AG10803 (cell line): ENCODE data around the gene TMOD1.

Source experiments
- DNase-seq: peaks from one replicate; pipeline ENCODE4 v3.0.0; 2010; ENCODE audit warnings: low read depth
- H3K4me3 ChIP-seq: 2 replicates; pipeline ENCODE4 v1.5.1; 2011; ENCODE audit warnings: mild to moderate bottlenecking, low read length, control low read depth
- TF ChIP-seq, protein P1 (sequence below): conservative IDR thresholded peaks from 2 replicates; pipeline ENCODE4 v1.5.1; 2011; ENCODE audit warnings: mild to moderate bottlenecking, low read length, control low read depth, inconsistent platforms

TMOD1 gene

GRCh38 chr9:97518909-97519307, 17.4 kb downstream of the TMOD1 start:
- peak; percentile 76 for DNase-seq
- TF ChIP-seq, protein P1, sequence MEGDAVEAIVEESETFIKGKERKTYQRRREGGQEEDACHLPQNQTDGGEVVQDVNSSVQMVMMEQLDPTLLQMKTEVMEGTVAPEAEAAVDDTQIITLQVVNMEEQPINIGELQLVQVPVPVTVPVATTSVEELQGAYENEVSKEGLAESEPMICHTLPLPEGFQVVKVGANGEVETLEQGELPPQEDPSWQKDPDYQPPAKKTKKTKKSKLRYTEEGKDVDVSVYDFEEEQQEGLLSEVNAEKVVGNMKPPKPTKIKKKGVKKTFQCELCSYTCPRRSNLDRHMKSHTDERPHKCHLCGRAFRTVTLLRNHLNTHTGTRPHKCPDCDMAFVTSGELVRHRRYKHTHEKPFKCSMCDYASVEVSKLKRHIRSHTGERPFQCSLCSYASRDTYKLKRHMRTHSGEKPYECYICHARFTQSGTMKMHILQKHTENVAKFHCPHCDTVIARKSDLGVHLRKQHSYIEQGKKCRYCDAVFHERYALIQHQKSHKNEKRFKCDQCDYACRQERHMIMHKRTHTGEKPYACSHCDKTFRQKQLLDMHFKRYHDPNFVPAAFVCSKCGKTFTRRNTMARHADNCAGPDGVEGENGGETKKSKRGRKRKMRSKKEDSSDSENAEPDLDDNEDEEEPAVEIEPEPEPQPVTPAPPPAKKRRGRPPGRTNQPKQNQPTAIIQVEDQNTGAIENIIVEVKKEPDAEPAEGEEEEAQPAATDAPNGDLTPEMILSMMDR, result no peak
- H3K4me3 ChIP-seq, result no peak overlapping the region

DNA sequence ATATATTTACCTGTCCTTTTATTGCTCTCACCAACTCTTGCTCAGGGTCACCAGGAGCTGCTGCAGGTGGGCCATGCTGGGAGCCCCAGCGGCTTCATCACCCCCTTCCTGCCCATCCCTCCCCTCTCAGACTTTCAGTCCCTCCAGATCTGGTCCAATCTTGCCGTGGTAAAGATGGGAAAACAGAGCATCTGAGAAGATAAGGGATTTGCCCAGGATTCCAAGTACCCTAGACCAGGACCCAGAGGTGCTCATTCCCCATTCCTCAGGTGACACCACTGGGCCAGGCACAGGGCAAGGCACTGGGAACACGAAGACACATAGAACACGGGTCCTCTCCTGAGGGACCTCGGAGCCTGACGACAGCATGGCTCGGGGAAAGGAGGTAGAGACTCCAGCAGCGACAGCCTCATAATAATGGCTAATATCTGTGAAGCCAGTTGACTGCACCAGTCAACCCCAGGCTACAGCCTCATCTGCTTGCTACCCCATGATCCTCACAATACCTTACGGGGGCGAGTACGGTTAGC, 18.0 kb downstream of the TMOD1 start:
- DNase-seq, result no peak
- TF ChIP-seq, protein P1, result no peak
- H3K4me3 ChIP-seq, result no peak overlapping the region

- no peak overlapping the region for H3K4me3 ChIP-seq
- DNase-seq, result no peak
- TF ChIP-seq, protein P1, result no peak
Observed at GRCh38 chr9:97521576-97522333, 20.3 kb downstream of the TMOD1 start.

GRCh38 chr9:97524424-97524823, 23.0 kb downstream of the TMOD1 start:
- DNase-seq, result no peak
- TF ChIP-seq, protein P1, result no peak

GRCh38 chr9:97525451-97525850, 24.0 kb downstream of the TMOD1 start:
- TF ChIP-seq, protein P1, result no peak
- H3K4me3 ChIP-seq, result no peak overlapping the region
- peak; percentile 9 for DNase-seq

More at GRCh38 chr9:97524424-97524823, 23.0 kb downstream of the TMOD1 start:
- H3K4me3 ChIP-seq, result no peak overlapping the region

DNA sequence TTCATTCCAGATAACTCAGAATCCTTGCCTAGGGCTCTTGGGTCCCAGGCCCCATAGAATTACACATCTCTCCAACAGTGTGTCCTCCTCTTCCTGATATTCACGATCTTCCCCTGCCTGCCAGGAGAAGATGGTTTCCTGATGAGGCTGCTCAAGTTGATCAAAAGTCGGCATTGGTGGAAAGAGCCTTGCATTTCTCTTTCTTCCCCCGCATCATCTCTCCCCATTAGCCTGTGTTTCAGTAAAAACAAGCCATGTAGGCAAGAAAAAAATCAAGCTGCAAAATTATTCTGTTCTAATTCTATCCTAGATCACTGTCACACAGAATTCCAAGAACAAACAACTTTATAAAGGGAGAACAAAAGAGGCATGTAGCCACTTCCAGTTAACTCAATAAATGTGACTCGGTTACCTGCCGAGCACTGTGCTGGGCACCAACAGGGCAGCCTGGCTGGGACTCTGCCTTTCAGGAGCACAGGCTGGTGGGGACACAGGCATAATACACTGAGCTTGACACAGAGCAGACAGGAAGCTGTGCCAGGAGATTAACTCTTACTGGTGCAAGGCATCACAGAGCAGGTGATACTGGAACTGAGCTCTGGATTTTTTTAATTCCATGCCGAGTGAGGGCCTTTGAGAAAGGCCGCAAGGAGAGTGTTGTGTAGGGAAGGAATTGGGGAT, 25.6 kb downstream of the TMOD1 start:
- TF ChIP-seq, protein P1, result no peak
- DNase-seq, result no peak
- no peak overlapping the region for H3K4me3 ChIP-seq
